Esophagus squamous epithelium (tissue), 5 donors: ENCODE measurements around the gene DIS3L2. TPM values are rescaled to one million over a fixed set of nuclear protein-coding genes. Genes with fewer than 3 reads are reported as not detected.
A peak's percentile ranks its signal among the peaks of the same experiment; 100 is the strongest.

ENCODE experiments used
- DNase-seq: peaks from one replicate; lab custom pipeline; 2025; lab: John Stamatoyannopoulos, UW
- H3K27ac ChIP-seq, 4 donors: fragments of 200-600 bp; sonication (generic); one replicate each; pipeline ENCODE4 v1.5.1; 2016 to 2019; ENCODE audit warnings: mild to moderate bottlenecking in 1 of 4
- H3K27me3 ChIP-seq, 4 donors: fragments of 200-600 bp; sonication (generic); 1 replicate in 3 of 4; 2 replicates in 1 of 4; pipeline versions ENCODE4 v1.5.1 to v1.6.0; 2017 to 2021; ENCODE audit warnings: antibody characterized with exemption in 1 of 4
- H3K36me3 ChIP-seq, 3 donors: fragments of 200-600 bp; sonication (generic); one replicate each; pipeline ENCODE4 v1.5.1; 2016 to 2019
- H3K4me1 ChIP-seq, 3 donors: fragments of 200-600 bp; sonication (generic); one replicate each; pipeline ENCODE4 v1.5.1; 2017 to 2019
- H3K4me3 ChIP-seq, 4 donors: fragments of 200-600 bp; sonication (generic); 1 replicate in 3 of 4; 2 replicates in 1 of 4; pipeline ENCODE4 v1.5.1; 2016 to 2019; ENCODE audit warnings: mild to moderate bottlenecking in 2 of 4, moderate library complexity in 1 of 4
- H3K9me3 ChIP-seq, 3 donors: fragments of 200-600 bp; sonication (generic); one replicate each; pipeline ENCODE4 v1.5.1; 2016 to 2019
- POLR2A ChIP-seq, 4 donors: fragments of 450-650 bp; IDR thresholded peaks; one replicate each; pipeline ENCODE4 v1.6.1; 2017; ENCODE audit warnings: antibody characterized with exemption in 4 of 4, mild to moderate bottlenecking in 4 of 4, moderate library complexity in 3 of 4
- WGBS, 2 donors: methylation state at CpG; one replicate each; pipeline ENCODE4 v1.1.5; 2018; 5-methylcytosine and 5-hydroxymethylcytosine counted together
- intact Hi-C: fragments of 100-400 bp; cut with DNase I; formaldehyde crosslinking; loops from one replicate; pipeline ENCODE4 v1.15.0; 2022
- total RNA-seq, 4 donors: library from RNA; depleted of rRNA; stranded (reverse); fragments of >200 nt; gene quantifications; one replicate each; pipeline ENCODE4 v1.1.0, GENCODE V29; 2016
- TF ChIP-seq, protein P1 (sequence below), 6 experiments: fragments of 450-650 bp in 4 of 6; fragments of 200-600 bp in 2 of 6; sonication (generic) in 2 of 6; IDR thresholded peaks; one replicate each; pipeline ENCODE4 v1.5.1; 2016 to 2019; ENCODE audit warnings: antibody characterized with exemption in 6 of 6, mild to moderate bottlenecking in 4 of 6, moderate library complexity in 4 of 6
- donor health status: DM: yes; HTN: yes; CAD: no.

Gene DIS3L2
- total RNA-seq, 4 donors from 2014 or later, result 14.5 to 42.8 (median 32.4) TPM

DNA sequence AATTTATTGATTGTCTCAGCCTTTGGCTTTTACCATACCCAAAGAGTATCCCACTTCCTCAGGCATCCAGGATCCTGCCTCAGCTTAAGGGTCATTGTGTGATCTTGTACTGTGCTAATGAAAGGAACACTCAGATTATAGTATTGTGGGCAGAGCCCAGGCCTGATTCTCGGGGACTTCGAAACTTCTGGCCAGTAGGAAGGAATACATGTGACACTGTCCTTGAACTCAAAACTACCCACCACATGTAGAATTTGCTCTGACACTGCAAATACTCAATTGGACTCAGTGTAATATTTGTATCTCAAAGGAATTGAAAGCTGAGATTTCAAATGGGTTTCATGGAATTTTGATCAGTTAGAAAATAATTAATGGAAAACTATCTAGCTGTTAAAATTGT lies 15.9 kb downstream of the DIS3L2 start:
- Histone ChIP-seq H3K4me3 (no peak overlapping the region), H3K27me3 (no peaks in the 10 kb centered on the region), H3K36me3 (no peaks in the 10 kb centered on the region), H3K4me1 (peaks cover 0 to 8% (median 0%) of the 10 kb centered on the region in 3 donors), H3K27ac (no peak overlapping the region), H3K9me3 (no peaks in the 10 kb centered on the region)
- no peak for TF ChIP-seq POLR2A (IDR thresholded peaks at IDR 0.05)
- TF ChIP-seq, protein P1, sequence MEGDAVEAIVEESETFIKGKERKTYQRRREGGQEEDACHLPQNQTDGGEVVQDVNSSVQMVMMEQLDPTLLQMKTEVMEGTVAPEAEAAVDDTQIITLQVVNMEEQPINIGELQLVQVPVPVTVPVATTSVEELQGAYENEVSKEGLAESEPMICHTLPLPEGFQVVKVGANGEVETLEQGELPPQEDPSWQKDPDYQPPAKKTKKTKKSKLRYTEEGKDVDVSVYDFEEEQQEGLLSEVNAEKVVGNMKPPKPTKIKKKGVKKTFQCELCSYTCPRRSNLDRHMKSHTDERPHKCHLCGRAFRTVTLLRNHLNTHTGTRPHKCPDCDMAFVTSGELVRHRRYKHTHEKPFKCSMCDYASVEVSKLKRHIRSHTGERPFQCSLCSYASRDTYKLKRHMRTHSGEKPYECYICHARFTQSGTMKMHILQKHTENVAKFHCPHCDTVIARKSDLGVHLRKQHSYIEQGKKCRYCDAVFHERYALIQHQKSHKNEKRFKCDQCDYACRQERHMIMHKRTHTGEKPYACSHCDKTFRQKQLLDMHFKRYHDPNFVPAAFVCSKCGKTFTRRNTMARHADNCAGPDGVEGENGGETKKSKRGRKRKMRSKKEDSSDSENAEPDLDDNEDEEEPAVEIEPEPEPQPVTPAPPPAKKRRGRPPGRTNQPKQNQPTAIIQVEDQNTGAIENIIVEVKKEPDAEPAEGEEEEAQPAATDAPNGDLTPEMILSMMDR (IDR thresholded peaks at IDR 0.05), result no peak
- WGBS, 2 donors, result 92 to 94% methylated on average over 2 of the region's 2 CpGs
- intact Hi-C loops, result no loop called here
- DNase-seq, result no peak

GRCh38 chr2:231984992-231985391 lies 23.5 kb downstream of the DIS3L2 start:
- Histone ChIP-seq H3K36me3 (no peaks in the 10 kb centered on the region), H3K9me3 (no peaks in the 10 kb centered on the region), H3K27me3 (no peaks in the 10 kb centered on the region), H3K4me1 (peaks cover 0 to 26% (median 6%) of the 10 kb centered on the region in 3 donors), H3K4me3 (no peak overlapping the region), H3K27ac (no peak overlapping the region)
- intact Hi-C loops, result no loop called here
- no peak for TF ChIP-seq POLR2A (IDR thresholded peaks at IDR 0.05)
- TF ChIP-seq, protein P1 (IDR thresholded peaks at IDR 0.05), result no peak
- DNase-seq, result no peak
- WGBS, 2 donors, result 0 to 55% methylated on average over 1 of the region's 1 CpG

GRCh38 chr2:231985823-231986261 lies 24.3 kb downstream of the DIS3L2 start:
- intact Hi-C loops, result no loop called here
- Histone ChIP-seq H3K4me3 (peak overlapping the region in 1 of 4 donors; percentile 9), H3K27me3 (no peaks in the 10 kb centered on the region), H3K4me1 (peaks cover 0 to 26% (median 6%) of the 10 kb centered on the region in 3 donors), H3K27ac (peak overlapping the region in 2 of 4 donors; percentile 37 to 47), H3K36me3 (no peaks in the 10 kb centered on the region), H3K9me3 (no peaks in the 10 kb centered on the region)
- no peak for DNase-seq
- WGBS, 2 donors, result 65 to 72% methylated on average over 7 to 8 of the region's 8 CpGs
- TF ChIP-seq, protein P1 (IDR thresholded peaks at IDR 0.05), result no peak
- TF ChIP-seq POLR2A (IDR thresholded peaks at IDR 0.05), result no peak

DNA sequence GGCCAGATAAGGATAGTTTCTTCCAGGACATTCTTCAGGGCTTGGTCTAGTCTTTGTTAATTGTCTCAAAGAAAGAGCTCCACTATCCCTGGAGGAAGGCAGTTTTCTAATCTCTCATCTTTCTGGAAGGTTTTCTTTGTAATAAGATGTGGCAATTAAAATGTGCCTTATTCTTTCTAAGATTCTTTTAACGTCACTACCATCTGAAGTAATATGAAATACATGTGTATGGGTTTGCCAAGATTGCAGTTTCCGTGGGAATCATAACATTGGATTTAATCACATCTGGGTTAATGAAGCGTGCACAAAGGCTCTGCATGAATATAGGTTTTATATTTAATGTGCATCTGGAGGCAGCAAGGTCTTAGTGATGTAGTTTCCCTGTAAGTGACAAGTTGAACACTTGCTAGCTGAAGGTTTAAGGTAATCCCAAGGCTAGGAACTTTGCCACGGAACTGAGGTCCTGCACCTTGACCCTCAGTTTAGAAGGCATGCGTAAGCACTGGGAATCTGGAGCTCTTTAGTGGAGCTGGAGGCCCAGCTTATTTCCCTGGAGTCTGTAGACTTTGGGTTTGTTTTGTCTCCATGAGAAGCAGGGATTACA lies 25.7 kb downstream of the DIS3L2 start:
- Histone ChIP-seq H3K4me3 (no peak overlapping the region), H3K36me3 (no peaks in the 10 kb centered on the region), H3K4me1 (peaks cover 0 to 26% (median 6%) of the 10 kb centered on the region in 3 donors), H3K27me3 (no peaks in the 10 kb centered on the region), H3K9me3 (no peaks in the 10 kb centered on the region), H3K27ac (no peak overlapping the region)
- no peak for TF ChIP-seq POLR2A (IDR thresholded peaks at IDR 0.05)
- TF ChIP-seq, protein P1 (IDR thresholded peaks at IDR 0.05), result no peak
- no peak for DNase-seq
- whole genome bisulfite sequencing, 2 donors, result 48 to 60% methylated on average over 5 of the region's 5 CpGs
- intact Hi-C loops, result no loop called here

DNA sequence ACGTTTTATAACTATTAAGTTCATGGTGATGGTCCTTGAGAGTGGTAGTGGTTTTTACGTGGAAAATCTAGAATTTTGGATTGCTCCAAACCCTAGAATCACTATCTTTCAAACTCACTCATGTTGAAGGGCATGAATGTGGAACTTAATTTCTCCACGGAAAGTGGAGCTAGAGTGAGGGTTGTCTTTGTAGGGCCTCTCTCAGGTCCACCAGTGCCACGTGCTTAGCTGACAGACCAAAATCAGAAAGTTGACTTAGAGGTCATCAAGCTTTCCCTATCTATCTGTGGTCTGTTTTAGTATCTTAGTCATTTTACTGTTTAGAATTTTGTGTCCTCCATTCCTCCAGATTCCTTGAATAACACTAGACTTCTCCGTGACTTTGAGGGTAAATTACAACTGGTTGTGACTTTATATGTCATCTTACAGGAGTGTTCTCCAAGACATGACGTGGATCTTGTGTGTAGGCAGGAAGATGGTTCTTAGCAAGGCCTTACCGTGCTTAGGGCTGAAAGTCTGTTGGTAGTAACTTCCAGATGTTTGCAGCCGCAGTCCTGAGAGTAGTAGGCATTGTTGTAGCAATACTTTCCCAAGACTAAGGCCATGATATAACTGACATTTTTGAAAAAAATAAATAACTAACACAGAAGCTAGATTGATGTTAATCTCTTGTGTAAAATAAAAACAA lies 26.8 kb downstream of the DIS3L2 start:
- Histone ChIP-seq H3K27me3 (no peaks in the 10 kb centered on the region), H3K4me1 (peaks cover 0 to 26% (median 6%) of the 10 kb centered on the region in 3 donors), H3K4me3 (no peak overlapping the region), H3K9me3 (no peaks in the 10 kb centered on the region), H3K27ac (no peak overlapping the region), H3K36me3 (no peaks in the 10 kb centered on the region)
- no peak for DNase-seq
- intact Hi-C loops, result no loop called here
- 83 to 84% methylated on average over 8 of the region's 8 CpGs for WGBS, 2 donors
- TF ChIP-seq POLR2A (IDR thresholded peaks at IDR 0.05), result no peak
- TF ChIP-seq, protein P1 (IDR thresholded peaks at IDR 0.05), result no peak
